SU-DHL-6 (cell line): Measurements from ENCODE around the gene FBXL3.

Experiments
- H2AFZ ChIP-seq: fragments of 200-600 bp; sonication (generic); 2 replicates; pipeline ENCODE4 v1.6.1; 2014; ENCODE audit warnings: low read depth, mild to moderate bottlenecking, moderate library complexity, mixed read lengths, antibody characterized with exemption, low read length; ENCODE audit not compliant: severe bottlenecking
- H3F3A ChIP-seq: fragments of 200-600 bp; shearing (Covaris generic); 2 replicates; pipeline ENCODE4 v1.6.0; 2016; ENCODE audit warnings: antibody characterized with exemption, mild to moderate bottlenecking; ENCODE audit not compliant: insufficient read depth
- H3K27ac ChIP-seq: fragments of 200-600 bp; sonication (generic); 2 replicates; pipeline ENCODE4 v1.5.1; 2016; ENCODE audit warnings: low read depth, mild to moderate bottlenecking, low read length, moderate library complexity, mixed read lengths
- H3K27me3 ChIP-seq: fragments of 200-600 bp; sonication (generic), shearing (Covaris generic); 2 replicates; pipeline ENCODE4 v1.6.0; 2014; ENCODE audit warnings: mild to moderate bottlenecking, low read length
- H3K36me3 ChIP-seq: fragments of 200-600 bp; sonication (generic); 2 replicates; pipeline ENCODE4 v1.6.1; 2014; ENCODE audit warnings: mild to moderate bottlenecking, low read length, mixed read lengths
- H3K4me2 ChIP-seq: fragments of 300-600, 200-600 bp; shearing (Covaris generic), sonication (generic); 2 replicates; pipeline ENCODE4 v1.6.0; 2014; ENCODE audit warnings: low read length, low read depth, mild to moderate bottlenecking; ENCODE audit not compliant: poor library complexity, severe bottlenecking
- H3K4me3 ChIP-seq: fragments of 200-600 bp; sonication (generic); 2 replicates; pipeline ENCODE4 v1.5.1; 2014; ENCODE audit warnings: antibody characterized with exemption, low read length, mild to moderate bottlenecking, mixed read lengths; ENCODE audit not compliant: insufficient read depth, poor library complexity, severe bottlenecking
- H3K79me2 ChIP-seq: fragments of 200-600 bp; sonication (generic); 2 replicates; pipeline ENCODE4 v1.6.1; 2014; ENCODE audit warnings: mild to moderate bottlenecking, low read length, moderate library complexity; ENCODE audit not compliant: insufficient read depth
- H3K9ac ChIP-seq: fragments of 200-600 bp; sonication (generic); 2 replicates; pipeline ENCODE4 v1.7.0; 2014; ENCODE audit warnings: mild to moderate bottlenecking, low read length
- H3K9me2 ChIP-seq: fragments of 200-600 bp; sonication (generic); replicated peaks from 2 replicates; pipeline ENCODE4 v1.6.1; 2014; ENCODE audit warnings: low read length; ENCODE audit not compliant: insufficient read depth
- H3K9me3 ChIP-seq: fragments of 200-600 bp; sonication (generic); 2 replicates; pipeline ENCODE4 v1.6.1; 2014; ENCODE audit warnings: low read length, mixed read lengths; ENCODE audit not compliant: insufficient read depth
- H4K20me1 ChIP-seq: fragments of 200-600 bp; sonication (generic); 2 replicates; pipeline ENCODE4 v1.6.1; 2014; ENCODE audit warnings: low read depth, mild to moderate bottlenecking, antibody characterized with exemption, low read length, moderate library complexity, mixed read lengths
- CTCF ChIP-seq: fragments of 200-600 bp; sonication (generic); IDR thresholded peaks from one replicate; pipeline ENCODE4 v1.5.1; 2017; ENCODE audit warnings: antibody characterized with exemption, mild to moderate bottlenecking, low read length, moderate library complexity; ENCODE audit not compliant: insufficient read depth, poor library complexity, severe bottlenecking
- EZH2phosphoT487 ChIP-seq: fragments of 200-600 bp; sonication (generic), shearing (Covaris generic); conservative IDR thresholded peaks from 2 replicates; pipeline ENCODE4 v1.6.1; 2018; ENCODE audit warnings: mild to moderate bottlenecking, antibody characterized with exemption, low read length, moderate library complexity, mixed read lengths

FBXL3 gene

GRCh38 chr13:77026861-77027621 lies at the start of gene FBXL3:
Gene FBXL3 (minus strand): TSS chr13:77027159. CDS start chr13:77021860, 5,299 bp downstream.
- Histone ChIP-seq H3F3A (no peaks in the 10 kb centered on the region; the same call in none of the 2 replicates), H3K27ac (peak within 1 kb of the TSS; percentile 92), H4K20me1 (peaks cover 19% of the 10 kb centered on the region), H3K36me3 (0 out of 2 replicates have a peak, but pooled peaks cover 5% of the 10 kb centered on the region), H3K27me3 (no peaks in the 10 kb centered on the region), H3K79me2 (peaks cover 44% of the 10 kb centered on the region), H3K9me3 (no peaks in the 10 kb centered on the region), H3K9ac (peak within 1 kb of the TSS; percentile 98), H3K9me2 (no peaks in the 10 kb centered on the region), H3K4me3 (peak within 1 kb of the TSS; percentile 98), H2AFZ (peak within 1 kb of the TSS; percentile 98), H3K4me2 (peak within 1 kb of the TSS; percentile 99)
- TF ChIP-seq CTCF (no peak), EZH2phosphoT487 (no peak)

GRCh38 chr13:77067519-77067918 lies 40.6 kb upstream of the FBXL3 start:
- Histone ChIP-seq H4K20me1 (no peaks in the 10 kb centered on the region), H3K27me3 (no peaks in the 10 kb centered on the region), H3K79me2 (no peaks in the 10 kb centered on the region), H3K4me2 (no peak overlapping the region), H2AFZ (no peak overlapping the region), H3F3A (peaks cover 25% of the 10 kb centered on the region; the same call in 1 of the 2 replicates), H3K4me3 (no peak overlapping the region), H3K9me2 (no peaks in the 10 kb centered on the region), H3K9ac (no peak overlapping the region), H3K27ac (no peak overlapping the region), H3K9me3 (no peaks in the 10 kb centered on the region), H3K36me3 (peaks cover 62% of the 10 kb centered on the region)
- TF ChIP-seq CTCF, result no peak
- TF ChIP-seq EZH2phosphoT487, result no peak

- H3K4me3 ChIP-seq, result no peak overlapping the region
- no peak overlapping the region for H3K9ac ChIP-seq
- no peak for TF ChIP-seq EZH2phosphoT487
- no peak for TF ChIP-seq CTCF
- no peak overlapping the region for H3K4me2 ChIP-seq
- peaks cover 25% of the 10 kb centered on the region for H3F3A ChIP-seq
- no peaks in the 10 kb centered on the region for H3K27me3 ChIP-seq
- no peak overlapping the region for H2AFZ ChIP-seq
- no peaks in the 10 kb centered on the region for H3K9me2 ChIP-seq
- H3K36me3 ChIP-seq, result peaks cover 80% of the 10 kb centered on the region
- H3K79me2 ChIP-seq, result no peaks in the 10 kb centered on the region
- H3K27ac ChIP-seq, result no peak overlapping the region
- H4K20me1 ChIP-seq, result no peaks in the 10 kb centered on the region
- H3K9me3 ChIP-seq, result no peaks in the 10 kb centered on the region
Measured at GRCh38 chr13:77065461-77066147, 38.6 kb upstream of the FBXL3 start.
